MM.1S (cell line): ENCODE data around the gene OSBPL8.

Source experiments
- EZH2 ChIP-seq: fragments of 300-600 bp; sonication (generic); optimal IDR thresholded peaks from 2 replicates; pipeline ENCODE3; 2017; ENCODE audit warnings: low read depth, mild to moderate bottlenecking, antibody characterized with exemption, low read length, mixed read lengths
- TF ChIP-seq, protein P1 (sequence below): fragments of 300-600 bp; sonication (generic); IDR thresholded peaks from 2 replicates; pipeline ENCODE4 v1.5.1; 2016; ENCODE audit warnings: antibody characterized with exemption, low read length, mixed read lengths

DNA sequence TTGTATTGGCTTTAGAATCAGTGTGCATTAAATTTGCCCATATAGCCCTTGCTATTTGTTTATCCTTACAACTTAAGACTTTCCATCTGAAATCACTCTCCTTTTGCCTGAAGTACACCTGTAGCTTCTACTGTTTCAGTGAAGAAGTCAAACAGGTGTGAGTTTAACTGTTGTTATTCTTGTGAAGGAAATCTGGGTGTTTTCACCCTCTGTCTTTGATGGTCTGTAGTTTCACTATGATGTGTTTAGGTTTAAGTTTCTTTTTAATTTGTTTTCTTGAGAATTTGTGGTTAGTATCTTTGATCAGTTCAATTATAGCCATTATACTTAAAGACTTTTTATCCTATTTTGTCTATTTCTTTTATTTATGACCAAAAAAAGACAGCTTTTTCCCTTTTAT is 142.5 kb downstream of the OSBPL8 start:
- TF ChIP-seq, protein P1, sequence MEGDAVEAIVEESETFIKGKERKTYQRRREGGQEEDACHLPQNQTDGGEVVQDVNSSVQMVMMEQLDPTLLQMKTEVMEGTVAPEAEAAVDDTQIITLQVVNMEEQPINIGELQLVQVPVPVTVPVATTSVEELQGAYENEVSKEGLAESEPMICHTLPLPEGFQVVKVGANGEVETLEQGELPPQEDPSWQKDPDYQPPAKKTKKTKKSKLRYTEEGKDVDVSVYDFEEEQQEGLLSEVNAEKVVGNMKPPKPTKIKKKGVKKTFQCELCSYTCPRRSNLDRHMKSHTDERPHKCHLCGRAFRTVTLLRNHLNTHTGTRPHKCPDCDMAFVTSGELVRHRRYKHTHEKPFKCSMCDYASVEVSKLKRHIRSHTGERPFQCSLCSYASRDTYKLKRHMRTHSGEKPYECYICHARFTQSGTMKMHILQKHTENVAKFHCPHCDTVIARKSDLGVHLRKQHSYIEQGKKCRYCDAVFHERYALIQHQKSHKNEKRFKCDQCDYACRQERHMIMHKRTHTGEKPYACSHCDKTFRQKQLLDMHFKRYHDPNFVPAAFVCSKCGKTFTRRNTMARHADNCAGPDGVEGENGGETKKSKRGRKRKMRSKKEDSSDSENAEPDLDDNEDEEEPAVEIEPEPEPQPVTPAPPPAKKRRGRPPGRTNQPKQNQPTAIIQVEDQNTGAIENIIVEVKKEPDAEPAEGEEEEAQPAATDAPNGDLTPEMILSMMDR = no peak
- no peak for TF ChIP-seq EZH2
